GM23248 (cell line): Measurements from ENCODE around the gene PPP3R1.

Source experiments
- EZH2 ChIP-seq: fragments of 200-600 bp; sonication (generic); IDR thresholded peaks from 2 replicates; pipeline ENCODE4 v1.6.1; 2018; ENCODE audit warnings: antibody characterized with exemption, mild to moderate bottlenecking; ENCODE audit not compliant: insufficient read depth, poor library complexity, severe bottlenecking
- EZH2phosphoT487 ChIP-seq: fragments of 200-600 bp; sonication (generic); IDR thresholded peaks from 2 replicates; pipeline ENCODE4 v1.6.1; 2018; ENCODE audit warnings: antibody characterized with exemption, moderate library complexity, mild to moderate bottlenecking, low read depth; ENCODE audit not compliant: insufficient read depth

- TF ChIP-seq EZH2phosphoT487 (no peak), EZH2 (no peak)
Measured at GRCh38 chr2:68236103-68236734, 16.1 kb downstream of the PPP3R1 start.
